HG02588 (cell line): ENCODE measurements around the gene SRRM1.
"Not testable (repeated sequence)": the region's sequence is repeated elsewhere in the genome, so short reads cannot be mapped to it uniquely, and the experiment has no call there.

ENCODE experiments used
- ATAC-seq: cut with Tn5 transposase; IDR thresholded peaks from one replicate; pipeline ENCODE4 v1.9.1; 2021; ENCODE audit warnings: mild to moderate bottlenecking, moderate library complexity; ENCODE audit not compliant: unreplicated experiment

The SRRM1 gene

DNA sequence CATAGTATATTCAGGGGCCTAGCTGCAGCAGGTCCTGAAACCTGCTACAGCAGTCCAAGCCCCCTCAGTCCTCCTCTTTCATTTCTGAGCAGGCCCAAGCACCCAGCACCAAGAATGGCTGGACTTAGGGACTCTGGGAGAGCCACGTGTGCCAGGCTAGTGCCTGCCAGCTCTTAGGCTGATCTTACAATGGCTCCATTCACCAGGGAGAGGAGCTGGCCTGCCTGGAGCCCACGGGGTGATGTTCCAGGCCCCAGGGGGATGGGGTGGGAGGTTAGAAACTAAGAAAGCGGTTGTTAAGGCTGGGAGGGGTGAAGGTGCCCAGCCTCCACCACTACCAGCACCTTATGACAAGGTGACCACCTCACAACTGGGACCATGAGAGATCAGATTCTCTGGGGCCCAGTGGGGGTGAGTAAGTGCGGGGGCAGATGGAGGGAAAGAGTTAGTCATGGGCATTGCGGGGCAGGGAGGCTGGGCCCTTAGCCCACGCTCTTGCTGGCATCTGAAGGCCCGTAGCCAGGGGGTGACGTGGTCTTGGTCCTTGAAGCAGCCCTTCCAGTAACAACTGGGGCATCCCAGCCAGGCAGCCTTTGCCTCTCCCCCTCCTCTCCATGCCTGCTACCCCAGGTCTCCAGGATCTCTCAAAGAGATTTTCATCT is 71.9 kb downstream of the SRRM1 start:
- ATAC-seq: no peak

DNA sequence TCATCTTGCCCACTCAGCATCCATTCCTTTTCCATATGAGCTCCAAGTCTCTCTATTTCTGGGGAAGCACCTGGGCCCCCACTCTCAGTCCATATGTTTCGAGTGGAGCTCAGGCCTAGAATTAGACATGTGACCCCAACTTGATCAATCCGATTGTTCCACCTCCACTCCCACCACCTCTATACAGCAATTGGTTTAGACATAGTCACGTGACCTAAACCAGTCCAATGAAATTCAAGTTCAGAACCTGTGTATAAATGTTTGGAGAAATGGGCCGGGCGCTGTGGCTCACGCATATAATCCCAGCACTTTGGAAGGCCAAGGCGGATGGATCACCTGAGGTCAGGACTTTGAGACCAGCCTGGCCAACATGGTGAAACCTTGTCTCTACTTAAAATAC is 72.6 kb downstream of the SRRM1 start:
- no peak for ATAC-seq

- ATAC-seq: no peak
Observed at GRCh38 chr1:24717887-24718650, 75.0 kb downstream of the SRRM1 start.

- ATAC-seq: no peak
Observed at GRCh38 chr1:24720152-24720551, 77.0 kb downstream of the SRRM1 start.

- no peak for ATAC-seq
Observed at GRCh38 chr1:24721533-24721932, 78.4 kb downstream of the SRRM1 start.

GRCh38 chr1:24722073-24723035 is 79.3 kb downstream of the SRRM1 start:
- not testable (repeated sequence) for ATAC-seq
